ENCODE results near the gene MRPS30. TPM values are rescaled to one million over a fixed set of nuclear protein-coding genes. Genes with fewer than 3 reads are reported as not detected.

The MRPS30 gene
- total and polyA plus RNA-seq, 2 of the 13 experiments (the other 11 are each of a cell fraction or from before 2014, with no cell fraction given): 36.4 to 67.6 TPM

DNA sequence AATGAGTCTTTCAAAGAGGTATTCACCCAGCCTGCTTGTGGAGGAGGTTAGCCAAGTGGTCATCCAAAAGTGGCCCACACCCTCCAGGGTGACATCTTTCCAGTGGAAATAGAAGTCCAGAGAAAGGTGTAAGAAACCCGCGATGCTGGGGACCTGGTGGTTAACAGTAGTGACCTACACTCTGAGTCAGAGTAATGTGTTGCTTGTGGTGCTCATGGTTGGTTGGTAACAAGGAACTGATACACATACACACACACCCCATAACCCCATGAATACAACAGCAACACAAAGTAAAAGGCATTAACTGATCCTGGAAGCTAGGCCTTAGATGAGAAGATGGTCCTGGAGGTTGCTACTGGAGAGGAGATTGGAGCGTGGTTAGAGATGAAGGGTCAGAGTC, 26.9 kb downstream of the MRPS30 start:
- FAIRE-seq: no peak
- Histone ChIP-seq H3K9ac (ENCODE audit: insufficient read depth, low read depth, low read length) (no peak overlapping the region), H2AFZ (ENCODE audit: low read length) (no peak overlapping the region), H3K36me3 (replicated peaks in 1 of 2; ENCODE audit: control insufficient read depth in 1 of 2, insufficient read depth in 2 of 2, low read length in 2 of 2) (no peaks in the 10 kb centered on the region), H4K20me1 (ENCODE audit: insufficient read depth, low read length) (no peaks in the 10 kb centered on the region), H3K9me3 (ENCODE audit: low read length) (peaks cover 23% of the 10 kb centered on the region), H3K79me2 (ENCODE audit: insufficient read depth, low read length) (no peaks in the 10 kb centered on the region), H3K4me3 (replicated peaks in 1 of 3; ENCODE audit: insufficient read depth in 1 of 3, low read depth in 2 of 3, low read length in 3 of 3) (no peak overlapping the region), H3K4me2 (ENCODE audit: low read depth, low read length) (no peak overlapping the region), H3K27ac (ENCODE audit: extremely low read length, insufficient read depth, low read length) (no peak overlapping the region), H3K27me3 (ENCODE audit: control insufficient read depth in 1 of 2, insufficient read depth in 2 of 2, low read length in 2 of 2) (no peaks in the 10 kb centered on the region; a peak in 1 of 5 replicates), H3K4me1 (ENCODE audit: insufficient read depth, low read length) (no peaks in the 10 kb centered on the region)
- WGBS (ENCODE audit: low lambda C conversion rate): 96% methylated on average over 3 of the region's 3 CpGs
- ChIA-PET CTCF (ENCODE audit: low intra/inter-chr PET ratio, low total read pairs) (no interaction called here), POLR2A (no interaction called here)
- intact Hi-C loops (cut with micrococcal nuclease; ENCODE audit: unreplicated experiment): no loop called here
- no TSS peak for BruUV-seq (replicated peaks)
- TF ChIP-seq SNAI1 (CRISPR knock-in tag; IDR thresholded peaks at IDR 0.05; ENCODE audit: borderline replicate concordance): no peak
- no peak for TF ChIP-seq FOXK1 (CRISPR knock-in tag; IDR thresholded peaks at IDR 0.05; ENCODE audit: borderline replicate concordance, low read depth)
- TF ChIP-seq MAFK (conservative IDR thresholded peaks at IDR 0.05 in 1 of 2, IDR thresholded peaks at IDR 0.05 in 1 of 2; ENCODE audit: low read length in 2 of 2): no peak
- TF ChIP-seq ZNF773 (CRISPR knock-in tag; IDR thresholded peaks at IDR 0.05; ENCODE audit: borderline replicate concordance): no peak
- TF ChIP-seq ATAD3A (CRISPR knock-in tag; IDR thresholded peaks at IDR 0.05): no peak
- TF ChIP-seq ZNF891 (CRISPR knock-in tag; IDR thresholded peaks at IDR 0.05): no peak
- TF ChIP-seq BATF2 (CRISPR knock-in tag; IDR thresholded peaks at IDR 0.05): no peak
- no peak for TF ChIP-seq ISX (CRISPR knock-in tag; conservative IDR thresholded peaks at IDR 0.05)
- no peak for TF ChIP-seq NONO (IDR thresholded peaks at IDR 0.05)
- TF ChIP-seq NONO (CRISPR knock-in tag; conservative IDR thresholded peaks at IDR 0.05): no peak
- in situ Hi-C loops (cut with HindIII; ENCODE audit: extremely low pct_ligation_motif_present, low pct_unique_long_range_greater_than_20kb): no loop called here
- no peak for DNase-seq (ENCODE audit: low spot score)
- no peak for ATAC-seq

Measured in HepG2 (cell line).